ENCODE results near the gene GAS1.

The GAS1 gene

DNA sequence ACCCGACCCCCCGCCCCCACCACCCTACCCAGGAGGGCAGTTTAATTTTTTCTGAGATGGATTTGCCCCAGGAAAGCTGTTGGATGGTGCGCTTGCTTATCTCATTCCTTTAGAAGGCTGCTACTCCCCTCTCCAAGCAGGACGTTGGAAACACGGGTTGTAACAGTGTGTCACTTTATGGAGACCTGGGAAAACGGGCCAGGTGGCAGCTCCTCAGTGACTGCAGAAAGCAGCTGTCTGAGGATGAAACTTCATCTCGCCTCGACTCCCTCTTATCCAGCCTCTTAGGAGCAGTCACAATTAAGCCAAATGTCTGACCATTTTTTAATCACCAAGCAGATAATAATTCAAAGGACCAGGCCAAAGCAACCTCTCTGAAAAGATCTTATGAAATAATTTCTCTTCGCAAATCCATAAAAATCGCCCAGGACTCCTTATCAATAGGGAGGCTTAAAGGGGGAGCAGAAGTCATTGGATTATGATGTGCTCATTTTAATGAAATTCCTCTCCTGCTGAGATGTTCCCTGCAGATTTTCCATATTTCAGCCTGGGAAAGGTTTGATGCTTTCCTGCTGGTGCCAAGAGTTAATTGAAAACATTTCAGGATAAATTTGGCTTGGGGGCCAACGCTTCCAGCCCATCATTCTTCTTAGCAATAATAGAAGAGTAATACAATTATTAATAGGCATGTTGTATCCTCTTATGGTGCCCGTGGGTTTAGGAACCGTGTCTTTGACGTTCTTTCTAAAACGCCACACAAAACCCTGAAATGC lies 26.0 kb downstream of the GAS1 start:
- no peak for DNase-seq

DNA sequence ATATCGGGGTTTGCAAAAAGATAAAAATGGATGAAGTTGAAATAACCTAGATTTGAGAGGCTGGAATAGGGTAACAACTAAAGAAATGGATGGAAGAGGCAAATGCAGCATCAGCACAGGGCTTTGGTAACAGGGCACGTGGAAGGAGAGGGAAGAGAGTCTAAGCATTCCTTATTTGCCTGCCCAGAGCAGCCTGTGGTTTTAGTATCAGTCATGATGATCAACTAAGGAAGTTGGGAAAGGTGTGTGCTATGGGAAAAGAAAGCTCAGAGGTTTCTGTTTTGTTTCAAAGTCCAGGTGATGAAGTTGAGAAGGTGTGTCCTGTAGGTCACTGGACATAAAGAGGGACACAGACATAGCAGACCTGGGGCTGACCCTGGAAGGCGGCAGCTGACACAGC lies 28.8 kb downstream of the GAS1 start:
- DNase-seq, result no peak

DNA sequence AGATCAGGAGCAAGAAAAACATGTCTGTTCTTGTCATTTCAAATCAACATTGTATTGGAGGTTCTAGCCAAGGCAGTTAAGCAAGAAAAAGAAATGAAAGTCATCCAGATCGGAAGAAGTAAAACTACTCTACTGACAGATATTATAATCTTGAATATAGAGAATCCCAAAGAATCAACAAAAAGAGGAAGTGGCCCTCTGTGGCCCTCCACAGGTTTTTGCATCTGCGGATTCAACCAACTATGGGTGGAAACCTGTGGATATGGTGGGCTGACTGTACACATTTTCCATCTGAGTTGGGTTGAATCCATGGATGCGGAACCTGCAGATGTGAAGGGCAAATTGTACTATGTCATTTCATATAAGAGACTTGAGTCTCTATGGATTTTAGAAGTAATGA lies 35.1 kb downstream of the GAS1 start:
- DNase-seq, result no peak

DNA sequence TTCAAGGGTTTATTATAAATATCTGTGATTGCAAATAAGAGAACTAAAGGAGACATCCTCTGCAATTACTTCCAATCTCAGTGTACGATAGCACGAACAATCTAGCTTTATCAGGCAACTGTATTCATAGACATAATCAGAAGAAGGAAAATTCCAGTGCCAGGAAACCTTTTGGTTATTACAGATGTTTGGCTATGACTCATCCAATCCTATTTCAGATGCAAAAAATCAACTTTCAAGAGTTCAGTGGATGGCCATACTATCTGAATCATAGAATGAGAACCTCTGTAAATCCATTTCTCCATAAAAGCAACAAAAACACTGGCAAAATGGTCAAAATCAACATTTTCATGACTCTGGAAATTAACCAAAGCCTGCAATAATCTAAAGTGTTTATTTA lies 37.9 kb downstream of the GAS1 start:
- DNase-seq, result no peak

DNA sequence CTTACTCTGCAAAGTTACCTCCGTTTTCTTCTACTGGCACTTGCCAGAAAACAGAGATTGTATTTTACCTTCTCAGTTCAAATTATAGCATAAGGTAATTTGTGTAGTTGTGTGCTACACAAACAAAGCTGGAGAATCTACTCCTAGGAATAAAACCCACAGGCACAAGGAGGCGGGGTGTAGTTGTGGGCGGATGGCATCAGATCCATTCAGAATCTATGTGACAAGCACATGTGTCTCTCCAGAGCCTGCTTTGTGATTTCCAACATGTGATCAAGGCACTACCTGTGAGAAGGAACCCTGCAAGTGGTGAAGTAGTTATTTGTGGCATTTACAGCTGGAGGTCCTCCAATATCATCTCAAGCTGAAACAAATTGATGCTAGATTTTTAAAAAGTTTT lies 39.0 kb downstream of the GAS1 start:
- DNase-seq, result no peak

DNA sequence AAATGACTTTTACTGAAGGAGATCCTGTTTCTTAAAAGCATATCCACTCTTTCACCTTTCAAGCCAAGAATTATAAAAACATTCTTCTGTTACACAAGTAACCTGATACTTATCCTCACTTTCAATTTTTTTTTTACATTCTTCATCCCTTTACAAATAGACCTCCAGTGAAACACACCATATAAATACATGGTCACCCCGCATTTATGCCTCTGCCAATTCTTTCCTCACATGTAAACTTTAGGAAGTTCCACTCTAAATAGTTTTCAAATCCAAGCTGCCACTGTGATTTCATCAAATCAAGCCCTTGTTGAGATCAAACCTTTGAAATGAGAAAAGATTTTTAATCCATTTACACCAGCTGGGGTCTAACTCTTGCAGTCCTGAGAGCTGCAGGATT lies 40.0 kb downstream of the GAS1 start:
- no peak for DNase-seq

GRCh38 chr9:86903734-86904085 lies 43.6 kb downstream of the GAS1 start:
- DNase-seq, result no peak

- DNase-seq, result no peak
Observed at GRCh38 chr9:86902991-86903733, 44.1 kb downstream of the GAS1 start.

GRCh38 chr9:86902586-86902985 lies 44.7 kb downstream of the GAS1 start:
- DNase-seq, result no peak

- no peak for DNase-seq
Observed at GRCh38 chr9:86902176-86902575, 45.1 kb downstream of the GAS1 start.

GRCh38 chr9:86901511-86901910 lies 45.8 kb downstream of the GAS1 start:
- no peak for DNase-seq
